GM19099 (cell line): ENCODE results near the gene MEN1.

Experiments used
- POLR2A ChIP-seq: IDR thresholded peaks from 3 replicates; pipeline ENCODE4 v1.6.1; 2011; ENCODE audit warnings: low read depth; ENCODE audit not compliant: insufficient read length; ENCODE audit errors: extremely low read depth

The MEN1 gene

DNA sequence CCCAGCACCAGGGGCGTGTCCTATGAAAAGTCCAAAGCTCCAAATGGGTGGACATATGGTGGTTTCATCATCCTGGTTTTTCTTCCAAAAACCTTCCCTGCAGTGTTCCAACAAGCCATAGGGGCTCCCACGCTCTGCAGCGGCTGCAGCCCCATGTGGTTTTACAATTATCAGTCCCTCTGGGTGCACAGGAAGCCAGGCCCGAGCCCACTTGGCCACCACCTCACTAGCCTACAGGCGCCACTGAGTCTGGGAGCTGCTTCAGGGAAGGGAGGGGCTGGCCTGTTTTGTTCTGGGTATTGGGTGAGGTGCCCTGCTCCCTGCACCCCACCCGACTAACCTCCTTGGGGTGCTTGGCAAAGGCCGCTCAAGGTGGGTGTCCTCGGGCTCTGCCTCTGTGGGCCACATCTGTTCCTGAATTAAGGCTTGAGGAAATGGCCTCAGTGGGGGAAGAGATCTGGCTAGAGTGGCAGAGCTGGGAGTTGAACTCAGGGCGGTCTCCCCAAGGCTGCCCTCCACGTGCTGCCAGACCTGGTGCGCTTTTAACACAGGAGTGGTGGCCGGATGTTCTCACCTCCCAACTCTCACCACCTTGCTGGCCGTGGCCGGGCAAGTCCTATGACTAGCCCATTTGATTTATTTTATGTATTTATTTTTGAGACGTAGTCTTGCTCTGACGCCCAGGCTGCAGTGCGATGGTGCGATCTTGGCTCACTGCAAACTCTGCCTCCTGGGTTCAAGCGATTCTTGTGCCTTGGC is 39.4 kb upstream of the MEN1 start:
- no peak for TF ChIP-seq POLR2A

DNA sequence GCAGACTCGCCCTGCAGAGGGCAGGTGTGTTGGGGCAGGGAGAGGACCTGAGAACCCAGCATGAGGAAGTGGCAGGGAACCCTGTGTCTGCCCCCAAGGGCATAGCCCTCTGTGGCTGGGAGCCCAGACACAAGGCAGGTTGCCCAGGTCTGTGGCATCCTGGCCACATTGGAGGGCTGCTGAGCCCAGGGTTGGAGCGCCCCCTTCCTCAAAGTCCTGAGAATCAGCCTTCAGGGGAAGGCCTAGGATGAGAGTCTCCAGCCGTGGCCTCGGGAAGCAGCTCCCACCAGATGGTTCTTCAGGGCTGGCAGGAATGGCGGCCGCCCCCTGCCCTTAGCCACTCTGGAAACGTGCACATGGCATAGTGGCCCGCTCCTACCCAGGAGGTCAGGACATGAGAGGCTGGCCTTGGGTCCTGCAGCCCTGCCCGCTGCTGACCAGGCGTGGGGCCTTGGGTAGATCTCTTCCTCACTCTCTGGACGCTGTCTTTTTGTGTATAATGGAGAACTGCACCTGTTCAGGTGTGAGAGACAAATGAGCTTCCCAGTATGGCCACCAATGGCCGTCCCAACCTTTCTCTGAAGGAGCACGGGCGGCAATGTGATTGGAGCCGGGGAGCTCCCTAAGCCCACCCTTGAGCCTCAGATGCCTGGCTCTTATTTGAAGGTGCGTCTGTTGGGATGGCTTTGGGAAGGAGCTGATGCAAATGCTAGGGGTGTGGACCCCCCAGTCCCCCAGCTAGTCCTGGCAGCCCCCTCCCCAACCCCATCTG is 38.7 kb upstream of the MEN1 start:
- no peak for TF ChIP-seq POLR2A

DNA sequence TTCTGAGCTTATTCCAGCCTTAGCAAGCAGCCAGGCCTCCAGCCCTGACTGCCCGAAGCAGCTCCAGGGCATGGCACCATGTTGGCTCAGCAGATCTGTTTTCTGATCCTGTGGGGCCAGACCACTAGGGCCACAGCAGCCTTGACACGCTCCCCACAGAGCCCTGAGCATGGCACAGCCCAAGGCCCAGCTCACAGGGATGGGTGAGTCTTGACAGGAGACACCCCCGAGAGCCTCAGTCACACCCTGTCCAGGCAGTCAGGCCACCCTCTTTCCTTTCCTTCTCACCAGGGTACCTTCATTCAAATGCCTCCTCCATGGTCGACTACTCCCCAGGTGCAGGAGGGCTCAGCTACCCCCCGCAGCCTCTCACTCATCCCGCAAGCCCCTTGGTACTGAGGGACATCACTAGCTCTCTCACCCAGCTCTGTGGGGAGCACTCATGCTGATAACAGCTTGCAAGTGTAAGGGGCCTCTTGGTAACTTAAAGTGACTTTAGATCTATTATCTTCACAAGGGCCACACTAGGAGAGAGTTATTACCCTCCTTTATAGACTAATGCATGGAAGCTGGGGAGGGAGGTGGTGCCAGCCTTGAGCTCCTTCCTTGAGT is 38.0 kb upstream of the MEN1 start:
- TF ChIP-seq POLR2A = no peak

- no peak for TF ChIP-seq POLR2A
Measured at GRCh38 chr11:64846998-64847666, 36.8 kb upstream of the MEN1 start.

GRCh38 chr11:64845129-64845775 is 34.9 kb upstream of the MEN1 start:
- no peak for TF ChIP-seq POLR2A

- TF ChIP-seq POLR2A = no peak
Measured at GRCh38 chr11:64844330-64845128, 34.2 kb upstream of the MEN1 start, which contains the start of gene CDC42BPG. CDC42BPG (minus strand) TSS chr11:64844653; CDS start chr11:64844569, 84 bp downstream.

DNA sequence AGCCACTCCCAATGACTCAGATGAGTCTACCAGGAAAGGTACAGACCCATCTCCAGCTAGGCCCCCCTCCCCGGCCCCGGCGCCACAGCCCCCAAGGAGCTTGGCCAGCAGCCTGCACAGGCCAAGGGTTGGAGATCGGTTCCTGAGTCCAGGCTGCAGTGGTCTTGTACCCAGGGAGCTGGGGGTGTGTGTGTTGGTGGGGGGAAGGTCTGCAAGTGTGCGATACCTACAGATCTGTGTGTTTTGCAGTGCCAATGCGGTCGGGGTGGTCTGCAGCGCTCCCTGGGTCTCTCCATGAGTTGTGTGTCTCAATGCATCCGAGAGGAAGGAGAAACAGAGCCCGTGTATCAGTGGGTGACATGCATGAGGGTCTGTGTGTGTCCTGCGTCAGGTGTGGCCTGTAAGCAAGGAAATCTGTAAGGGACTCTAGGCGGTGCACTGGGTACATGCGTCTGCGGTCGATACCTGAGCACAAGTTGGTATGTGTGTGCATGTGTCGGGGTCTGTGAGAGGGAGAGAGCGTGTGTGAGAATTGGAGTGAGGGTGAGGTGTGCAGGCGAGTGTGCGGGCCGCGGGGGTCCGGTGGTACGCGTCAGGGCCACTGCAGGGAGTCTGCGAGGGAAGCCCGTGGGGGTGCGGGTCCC is 33.5 kb upstream of the MEN1 start:
- no peak for TF ChIP-seq POLR2A

DNA sequence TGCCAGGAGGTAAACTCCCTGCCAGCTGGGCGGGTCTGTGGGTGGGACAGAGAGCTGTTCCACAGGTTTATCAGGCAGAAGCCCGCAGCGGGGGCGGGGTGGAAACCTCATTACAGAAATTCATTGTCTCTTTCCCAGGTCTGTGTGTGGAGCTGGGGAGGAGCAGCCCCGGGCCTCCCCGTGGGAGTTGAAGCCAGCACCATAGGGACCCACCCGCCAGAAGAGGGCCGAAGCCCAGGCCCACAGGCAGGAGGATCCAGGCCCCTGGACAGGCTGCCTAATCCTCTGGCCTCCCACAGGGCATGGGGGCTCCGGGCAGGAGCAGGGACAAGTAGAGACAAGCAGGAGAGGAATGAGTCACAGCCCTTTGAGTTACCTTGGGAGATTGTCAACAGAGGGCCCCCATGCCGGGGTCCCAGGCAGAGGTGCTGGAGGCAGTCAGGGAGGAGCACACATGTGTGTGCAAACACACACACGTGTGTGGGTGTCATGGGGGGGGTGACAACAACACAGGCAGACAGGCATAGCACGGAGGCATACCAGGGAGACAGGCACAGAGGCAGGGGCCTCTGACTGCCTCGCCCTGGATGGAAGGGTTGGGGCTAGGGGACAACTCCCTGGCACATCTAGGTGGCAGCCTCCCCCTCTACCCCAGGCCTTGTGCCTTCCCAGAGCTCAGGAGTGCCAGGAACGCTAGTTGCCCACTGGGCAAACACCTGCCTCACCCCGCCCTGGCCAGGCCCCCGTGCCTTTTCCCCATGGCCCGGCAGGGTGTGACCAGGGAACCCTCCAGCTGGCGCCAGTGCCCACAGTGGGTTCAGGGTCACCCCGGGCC is 32.7 kb upstream of the MEN1 start:
- TF ChIP-seq POLR2A = no peak

- TF ChIP-seq POLR2A = no peak
Measured at GRCh38 chr11:64842366-64842759, 32.0 kb upstream of the MEN1 start.

GRCh38 chr11:64841592-64842365 is 31.4 kb upstream of the MEN1 start:
- no peak for TF ChIP-seq POLR2A

- TF ChIP-seq POLR2A = no peak
Measured at GRCh38 chr11:64839887-64840782, 29.8 kb upstream of the MEN1 start.
